HG03064 (cell line): ENCODE data around the gene RET.

Experiments
- ATAC-seq: cut with Tn5 transposase; IDR thresholded peaks from one replicate; pipeline ENCODE4 v1.9.1; 2021; ENCODE audit warnings: low read depth; ENCODE audit not compliant: unreplicated experiment

The RET gene

DNA sequence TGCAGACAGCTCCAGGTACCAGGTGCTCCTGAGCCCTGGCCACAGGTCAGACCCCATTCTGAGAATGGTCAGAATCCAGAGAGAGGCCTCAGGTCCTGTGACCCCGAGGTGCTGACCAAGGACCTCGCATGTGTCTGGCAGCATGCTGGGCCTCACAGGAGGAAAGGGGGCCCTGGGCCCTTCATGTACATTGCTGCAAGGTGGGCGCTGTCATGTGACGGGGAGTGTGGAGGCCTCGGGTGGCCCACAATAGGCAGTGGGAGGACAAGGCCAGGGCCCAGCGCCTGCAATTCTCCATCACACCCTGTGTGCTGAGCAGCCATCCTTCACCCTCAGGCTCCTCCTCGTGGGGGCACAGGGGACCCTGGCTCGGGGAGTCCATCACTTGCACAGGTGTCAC, 15.5 kb upstream of the RET start:
- ATAC-seq = no peak

DNA sequence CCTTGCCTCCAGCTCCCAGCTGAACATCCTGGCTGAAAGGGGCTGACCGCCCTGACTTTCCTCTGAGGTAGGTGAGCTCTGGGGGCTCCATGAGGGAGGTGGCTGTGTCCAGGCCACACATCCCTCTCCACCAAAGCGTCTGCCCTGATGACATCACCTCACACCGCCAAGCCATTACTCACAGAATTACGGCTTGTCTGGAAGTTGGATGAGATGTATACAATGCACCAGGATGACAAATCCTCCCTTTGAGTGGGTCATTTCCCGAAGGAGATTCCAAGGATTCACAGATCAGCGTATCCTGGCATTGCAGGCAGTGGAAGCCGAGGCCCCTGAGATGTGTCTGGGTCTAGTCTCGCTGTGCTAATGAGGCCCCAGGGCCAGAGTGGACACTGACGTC, 15.1 kb upstream of the RET start:
- no peak for ATAC-seq

DNA sequence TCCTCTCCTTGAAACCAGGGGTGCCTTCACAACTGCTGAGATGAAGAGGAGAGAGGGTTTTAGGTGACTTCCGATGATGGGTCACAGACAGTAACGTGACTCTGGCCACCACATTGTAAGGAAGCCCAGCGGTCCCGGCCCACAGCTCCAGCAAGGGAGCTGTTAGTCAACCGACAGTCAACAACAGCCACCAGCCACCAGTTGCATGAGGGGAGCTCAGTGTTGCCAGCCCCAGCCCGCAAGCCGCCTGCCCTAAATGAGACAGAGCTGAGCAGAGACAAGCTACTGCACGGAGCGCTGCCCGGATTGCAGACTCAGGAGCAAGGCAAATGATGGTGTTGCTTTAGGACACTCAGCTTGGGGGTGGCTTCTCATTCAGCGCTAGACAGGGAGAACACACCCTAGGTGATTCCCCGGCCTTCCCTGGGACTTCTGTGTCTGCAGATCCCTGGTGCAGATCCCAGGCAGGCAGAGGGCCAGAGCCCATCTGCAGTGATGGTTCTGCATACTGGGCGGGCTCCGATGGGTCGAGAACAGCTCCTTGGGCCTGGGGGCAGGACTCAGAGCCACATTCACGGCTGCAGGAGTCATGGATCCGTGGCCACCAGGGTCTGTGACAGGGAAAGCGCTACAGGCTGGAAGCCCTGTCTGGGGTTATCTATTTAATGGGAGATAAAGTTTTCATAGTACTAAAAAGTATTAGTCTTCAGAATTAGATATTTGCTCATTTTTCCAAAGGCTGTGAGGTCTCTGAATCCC, 14.3 kb upstream of the RET start:
- no peak for ATAC-seq

DNA sequence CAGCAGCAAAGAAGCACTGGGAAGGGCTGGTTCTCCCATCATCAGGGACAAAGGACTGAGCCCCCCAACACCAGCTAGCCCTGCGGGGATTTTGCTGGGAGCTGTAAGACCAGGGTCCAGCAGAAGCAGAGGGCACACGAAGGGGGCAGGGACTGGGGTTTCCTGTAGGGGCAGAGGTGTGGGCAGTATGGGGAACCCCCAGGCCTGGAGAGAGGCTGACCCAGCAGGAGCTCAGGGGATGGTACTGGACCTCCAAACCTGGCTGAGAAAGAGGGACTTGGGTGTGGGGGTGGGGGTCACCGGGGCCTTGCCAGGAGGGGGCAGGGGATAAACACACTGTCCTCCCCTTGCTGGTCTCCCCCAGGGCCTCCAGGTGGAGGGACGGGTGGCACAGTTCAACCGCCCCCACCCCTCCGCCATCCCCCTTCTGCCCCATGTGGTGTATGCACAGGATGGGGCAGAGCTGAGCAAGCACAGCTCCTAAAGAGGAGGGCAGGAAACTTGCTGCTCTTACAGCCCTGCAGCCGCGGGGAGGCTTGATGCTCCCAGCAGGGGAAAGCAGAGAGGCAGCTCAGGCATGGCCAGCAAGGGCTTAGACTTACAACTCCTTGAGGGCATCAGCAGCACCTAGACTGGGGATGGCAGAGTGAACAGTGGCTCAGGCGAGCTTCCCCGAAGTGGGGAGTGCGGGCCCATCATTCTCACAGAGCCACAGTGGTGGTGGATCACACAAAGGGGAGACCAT, 12.4 kb upstream of the RET start:
- ATAC-seq = no peak

DNA sequence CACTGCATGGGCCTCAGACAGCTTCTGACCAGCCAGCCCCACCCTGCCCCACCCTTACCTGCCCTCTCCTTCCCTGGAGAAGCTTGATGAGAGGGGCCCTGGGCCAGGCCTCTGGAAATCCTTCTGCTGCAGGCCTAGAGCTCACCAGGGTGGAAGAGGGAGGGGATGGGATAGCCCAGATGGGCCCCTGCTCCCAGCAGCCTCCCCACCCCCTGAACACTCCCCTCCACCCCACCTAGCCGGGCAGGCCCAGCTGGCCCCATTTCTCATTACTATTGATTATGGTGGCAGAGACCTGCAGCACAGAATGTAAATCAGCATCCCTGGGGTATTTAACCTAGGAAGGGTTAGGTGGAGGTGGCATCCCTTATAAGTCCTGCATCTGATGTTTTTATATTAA, 11.6 kb upstream of the RET start:
- ATAC-seq = no peak

DNA sequence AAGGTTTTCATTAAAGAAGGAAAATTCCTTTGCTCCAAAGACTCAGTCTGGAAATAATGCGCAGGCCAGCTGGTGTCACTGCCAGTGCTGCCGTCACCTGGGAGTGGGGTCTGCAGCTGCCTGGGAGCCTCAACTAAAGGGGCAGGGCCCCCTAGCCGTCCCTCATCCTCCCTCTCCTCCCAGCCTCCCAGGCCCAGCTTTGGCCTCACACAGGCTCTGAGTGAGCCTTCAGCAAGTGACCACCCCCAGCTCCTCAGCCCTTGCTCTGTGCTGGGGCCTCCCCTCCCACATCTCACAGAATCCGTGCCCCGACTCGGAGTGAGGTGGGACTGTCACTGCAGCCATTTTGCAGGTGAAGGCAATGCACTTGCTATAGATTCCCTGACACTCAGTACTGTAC, 11.1 kb upstream of the RET start:
- no peak for ATAC-seq

DNA sequence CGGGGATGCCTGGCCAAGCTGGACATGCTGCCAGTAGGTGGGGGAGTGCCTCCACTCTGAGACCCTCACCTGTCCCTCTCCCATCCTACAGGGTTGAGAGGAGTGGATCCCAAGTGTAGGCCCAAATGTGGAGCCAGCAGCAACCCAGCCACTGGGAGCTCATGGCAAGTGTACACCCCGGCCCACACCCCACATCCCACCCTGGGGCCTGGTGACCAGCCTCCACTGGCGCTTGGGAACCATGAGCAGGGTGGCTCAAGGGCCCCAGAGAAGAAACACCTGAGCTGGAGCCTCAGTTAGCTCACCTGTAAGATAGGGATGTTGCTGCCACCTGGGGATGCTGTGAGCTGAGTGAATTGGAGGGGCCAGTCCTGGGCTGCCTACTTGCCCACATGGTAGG, 10.4 kb upstream of the RET start:
- no peak for ATAC-seq

DNA sequence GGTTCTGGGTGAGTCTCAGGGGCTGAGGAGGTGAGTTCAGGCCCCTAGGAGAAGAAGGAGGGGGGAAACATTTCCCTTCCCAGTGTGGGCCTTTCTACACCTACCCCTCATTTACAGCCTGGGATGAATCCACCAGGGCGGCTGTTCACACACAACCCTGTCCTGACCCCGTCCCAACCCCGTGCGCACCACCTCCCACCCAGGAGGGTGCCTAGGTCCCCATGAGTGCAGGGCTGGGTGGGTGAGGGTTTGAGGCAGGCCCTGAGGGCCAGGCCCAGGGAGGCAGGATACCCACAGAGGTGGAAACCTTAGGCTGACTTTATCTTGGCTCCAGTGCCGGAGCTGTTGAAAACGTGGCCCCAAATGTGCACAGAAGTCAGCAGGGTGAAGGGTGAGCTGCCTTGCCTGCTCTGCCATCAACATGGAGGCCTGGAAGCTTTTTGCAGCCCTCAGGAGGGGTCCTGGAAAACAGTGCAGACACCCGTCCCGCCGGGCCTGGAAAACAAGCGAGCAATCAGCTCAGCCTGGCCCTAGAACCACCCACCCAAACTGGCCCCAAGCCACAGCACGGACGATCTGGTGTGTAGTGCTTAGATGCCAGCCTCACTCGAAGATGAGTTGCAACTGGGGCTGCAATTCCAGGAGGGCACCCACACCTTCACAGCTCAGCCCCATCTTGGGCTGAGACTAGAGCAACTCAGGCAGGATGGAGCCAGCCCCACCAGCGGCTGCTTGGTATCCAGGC, 9.3 kb upstream of the RET start:
- no peak for ATAC-seq

DNA sequence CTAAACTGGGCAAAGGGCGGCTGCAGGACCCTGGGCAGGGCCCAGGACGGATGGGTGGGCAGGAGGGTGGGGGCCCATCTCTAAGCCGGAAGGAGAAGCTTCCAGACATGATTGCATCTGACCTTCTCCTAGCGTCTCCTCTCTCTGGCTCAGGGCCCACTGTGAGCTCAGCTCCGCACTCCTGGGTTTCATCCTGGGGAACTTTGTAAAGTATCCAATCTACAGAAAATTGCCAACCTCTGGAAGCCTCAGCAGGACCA, 8.8 kb upstream of the RET start:
- ATAC-seq = no peak

DNA sequence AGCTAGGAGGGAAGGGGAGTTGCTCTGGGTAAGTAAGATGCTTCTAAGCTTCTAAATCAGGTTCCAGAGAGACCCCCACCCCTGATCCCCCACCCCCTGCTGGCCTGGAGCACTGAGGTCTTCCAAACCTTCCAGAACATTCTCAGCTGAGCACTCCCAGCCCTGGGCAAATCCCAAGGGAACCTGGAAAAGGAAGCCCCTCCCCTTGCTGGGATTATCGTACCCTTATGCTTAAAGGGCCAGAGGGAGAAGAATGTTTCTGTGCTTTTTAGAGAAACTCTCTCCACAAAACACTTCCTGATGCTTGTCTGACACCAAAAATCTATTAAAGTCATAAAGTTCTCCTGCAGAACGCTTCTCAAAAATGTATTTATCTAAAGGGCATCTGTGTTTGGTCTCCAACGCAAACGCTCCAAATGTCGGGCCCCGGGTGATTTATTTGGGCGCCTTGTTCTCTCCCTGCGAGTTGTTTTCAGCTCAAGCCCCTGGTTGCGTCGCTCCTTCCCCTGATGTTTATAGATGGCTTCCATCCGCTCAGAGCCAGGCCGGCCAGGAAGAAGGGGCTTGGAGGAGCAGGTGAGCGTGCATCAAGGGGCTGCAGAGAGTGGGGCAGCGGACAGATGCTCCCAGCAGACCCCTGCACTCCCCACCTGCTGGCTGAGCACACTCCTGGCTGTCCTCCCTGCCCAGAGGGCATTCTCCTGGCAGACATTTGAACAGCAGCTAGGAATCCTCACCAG, 8.2 kb upstream of the RET start:
- ATAC-seq = no peak

DNA sequence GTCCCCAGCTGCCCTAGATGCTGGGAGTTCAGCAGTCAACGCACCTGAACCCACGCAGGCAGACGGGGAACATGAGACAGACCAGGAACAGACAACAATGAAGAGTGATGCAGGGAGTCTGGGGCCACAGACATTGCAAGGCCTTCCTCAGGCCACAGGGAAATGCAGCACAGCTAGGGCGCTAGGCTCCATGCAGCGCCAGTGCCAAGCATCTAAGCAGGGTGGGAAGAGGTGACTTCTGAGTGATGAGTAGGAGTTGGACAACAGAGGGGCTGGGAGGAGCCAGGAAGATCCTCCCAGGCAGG, 7.7 kb upstream of the RET start:
- ATAC-seq = no peak

DNA sequence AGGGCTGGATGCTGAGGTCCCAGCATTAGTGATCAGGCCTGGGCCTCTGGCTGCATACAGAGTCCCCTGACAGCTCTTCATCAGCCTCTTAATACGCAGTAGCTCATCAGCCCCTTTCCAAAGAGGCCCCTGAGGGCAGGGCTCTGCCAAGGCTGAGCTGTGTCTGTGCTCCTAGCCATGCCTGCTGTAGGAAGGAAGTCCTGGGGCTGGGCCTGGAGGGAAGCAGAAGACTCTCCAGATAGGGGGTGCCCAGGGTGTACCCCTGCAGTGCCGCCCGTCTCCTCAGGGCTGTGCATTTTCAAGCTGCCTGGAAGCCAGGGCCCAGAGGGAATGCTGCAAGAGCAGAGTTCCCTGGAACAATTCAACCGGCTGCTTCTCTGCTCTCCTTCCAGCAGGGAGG, 7.3 kb upstream of the RET start:
- no peak for ATAC-seq

DNA sequence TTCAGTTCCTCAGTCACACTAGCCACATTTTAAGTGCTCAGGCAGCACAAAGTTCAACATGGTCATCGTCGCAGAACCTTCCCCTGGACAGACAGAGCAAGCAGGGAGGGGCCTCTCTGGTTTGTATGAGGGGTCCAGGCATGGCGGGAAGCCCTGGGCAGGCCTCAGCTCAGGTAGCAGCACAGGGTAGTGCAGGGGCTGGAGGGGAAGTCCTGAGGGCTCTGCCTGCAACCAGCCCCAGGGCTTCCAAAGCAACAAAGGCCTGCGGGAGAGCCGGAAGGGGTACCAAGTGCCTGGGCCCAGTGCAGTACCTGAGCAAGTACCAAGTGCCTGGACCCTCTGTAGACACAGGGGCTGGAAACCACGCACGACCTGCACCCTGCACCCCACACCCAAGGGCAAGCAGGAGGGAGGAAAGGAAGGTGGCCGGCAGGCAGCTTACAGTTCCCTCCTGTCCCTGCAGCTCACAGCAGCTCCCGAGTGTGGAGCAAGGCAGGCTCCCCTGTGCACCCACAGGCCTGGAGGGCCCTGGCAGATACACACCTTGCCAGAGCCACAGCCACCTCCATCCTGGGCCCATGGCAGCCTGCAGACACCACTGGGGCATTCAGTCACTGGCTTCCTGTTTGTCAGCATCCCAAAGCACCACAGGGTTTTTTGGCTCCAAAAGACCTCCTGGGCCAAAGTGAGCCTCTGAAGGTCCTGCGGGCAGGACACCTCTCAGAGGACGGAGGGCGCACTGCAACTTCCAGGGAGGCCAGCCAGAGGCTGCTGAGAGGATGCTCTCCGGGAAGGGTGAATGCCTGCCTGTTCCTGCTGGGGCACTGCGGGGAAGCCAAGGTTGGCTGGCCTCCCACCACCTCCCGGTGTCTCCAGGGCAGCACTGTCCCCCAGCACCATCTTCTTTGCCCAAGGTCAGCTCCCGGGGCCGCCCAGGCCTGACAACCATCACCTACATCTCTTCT, 6.5 kb upstream of the RET start:
- no peak for ATAC-seq

DNA sequence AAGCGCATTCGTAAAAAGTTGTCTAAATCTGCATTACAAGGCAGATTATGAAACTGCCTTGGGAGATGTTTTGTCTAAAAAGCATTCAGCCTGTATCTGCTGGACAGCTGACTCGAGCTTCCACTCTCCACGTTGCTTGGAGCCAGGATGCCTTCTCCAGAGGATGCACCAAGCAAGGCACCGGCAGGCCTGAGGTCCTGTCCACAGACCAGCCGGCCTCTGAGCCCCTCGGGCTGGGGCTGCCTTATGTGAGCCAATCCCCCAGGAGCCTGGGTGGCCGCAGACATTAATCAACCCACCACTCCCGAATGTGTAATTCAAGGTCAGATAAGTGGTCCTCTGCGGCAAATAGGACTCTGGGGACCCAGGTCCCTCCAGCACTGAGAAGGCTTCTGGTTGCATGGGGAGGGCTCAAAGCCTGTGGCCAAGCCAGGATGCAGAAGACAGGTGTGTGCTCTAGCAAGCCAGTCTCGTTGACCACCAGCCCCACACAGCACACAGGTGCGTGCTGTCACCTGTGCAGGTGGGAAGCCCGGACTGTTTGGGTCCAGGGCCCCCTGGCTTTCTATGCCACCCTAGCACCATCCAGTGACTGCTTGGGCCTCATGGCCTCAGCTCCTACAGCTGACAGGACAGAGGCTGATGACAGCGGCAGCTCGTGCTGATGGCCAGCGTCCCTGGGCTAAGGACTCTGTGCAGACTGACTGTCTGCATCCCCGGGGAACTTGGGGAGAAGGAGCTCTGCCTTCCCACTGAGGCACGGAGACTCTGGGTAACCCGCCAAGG, 4.8 kb upstream of the RET start:
- no peak for ATAC-seq

DNA sequence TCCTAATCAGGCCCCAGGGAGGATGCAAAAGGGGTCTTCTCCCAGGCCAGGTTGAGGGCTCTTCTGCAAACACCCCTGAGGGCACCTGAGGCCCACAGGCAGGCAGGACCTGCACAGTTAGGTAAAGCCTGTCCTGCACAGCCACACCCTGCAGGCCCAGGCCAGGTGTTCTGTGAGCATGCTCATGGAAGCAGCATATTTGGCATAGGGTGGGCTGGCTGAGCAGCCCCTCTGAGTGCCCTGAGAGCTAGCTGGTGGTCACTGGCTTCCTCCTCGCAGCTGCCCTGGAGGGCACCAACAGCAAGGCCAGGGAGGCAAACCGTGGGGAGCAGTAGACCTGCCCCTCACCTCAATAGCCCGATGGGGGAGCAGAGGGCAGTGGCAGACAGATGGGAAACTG, 3.7 kb upstream of the RET start:
- no peak for ATAC-seq

DNA sequence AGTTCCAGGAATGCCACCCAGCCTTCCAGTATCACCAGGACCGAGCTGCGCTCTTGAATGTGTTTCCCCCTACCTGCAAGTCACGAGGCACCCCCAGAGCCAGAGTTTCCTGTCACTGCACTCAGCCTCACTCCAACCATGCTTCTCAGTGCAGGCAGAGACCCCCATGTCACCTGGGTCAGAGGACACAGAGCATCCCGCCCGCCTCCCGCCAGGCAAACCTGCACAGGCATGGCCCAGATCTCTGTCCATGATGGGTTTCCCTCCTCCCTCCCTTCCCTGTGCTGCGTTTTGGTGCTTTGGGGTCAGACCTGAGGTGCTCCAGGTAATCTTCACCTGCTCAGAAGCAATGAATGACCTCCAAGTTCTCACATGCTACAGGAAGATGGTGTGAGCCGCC, 3.1 kb upstream of the RET start:
- ATAC-seq = no peak

DNA sequence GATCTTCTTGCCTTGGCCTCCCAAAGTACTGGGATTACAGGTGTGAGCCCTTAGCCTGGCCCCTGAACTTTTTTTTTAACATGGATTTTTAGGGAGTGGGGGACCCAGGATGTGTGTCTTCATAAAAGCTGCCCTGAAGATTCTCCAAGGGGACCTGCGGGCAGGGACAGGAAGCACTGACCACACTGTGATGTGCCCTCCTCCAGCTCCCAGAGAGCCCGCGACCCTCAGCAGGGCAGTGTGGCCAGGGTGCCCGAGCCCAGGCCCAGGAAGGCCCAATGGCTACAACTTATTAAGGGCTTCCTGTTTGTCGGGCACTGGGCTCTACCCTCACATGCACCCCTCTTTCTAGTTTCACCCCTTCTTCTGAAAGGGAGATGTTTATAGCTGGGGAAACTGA, 2.5 kb upstream of the RET start:
- no peak for ATAC-seq

DNA sequence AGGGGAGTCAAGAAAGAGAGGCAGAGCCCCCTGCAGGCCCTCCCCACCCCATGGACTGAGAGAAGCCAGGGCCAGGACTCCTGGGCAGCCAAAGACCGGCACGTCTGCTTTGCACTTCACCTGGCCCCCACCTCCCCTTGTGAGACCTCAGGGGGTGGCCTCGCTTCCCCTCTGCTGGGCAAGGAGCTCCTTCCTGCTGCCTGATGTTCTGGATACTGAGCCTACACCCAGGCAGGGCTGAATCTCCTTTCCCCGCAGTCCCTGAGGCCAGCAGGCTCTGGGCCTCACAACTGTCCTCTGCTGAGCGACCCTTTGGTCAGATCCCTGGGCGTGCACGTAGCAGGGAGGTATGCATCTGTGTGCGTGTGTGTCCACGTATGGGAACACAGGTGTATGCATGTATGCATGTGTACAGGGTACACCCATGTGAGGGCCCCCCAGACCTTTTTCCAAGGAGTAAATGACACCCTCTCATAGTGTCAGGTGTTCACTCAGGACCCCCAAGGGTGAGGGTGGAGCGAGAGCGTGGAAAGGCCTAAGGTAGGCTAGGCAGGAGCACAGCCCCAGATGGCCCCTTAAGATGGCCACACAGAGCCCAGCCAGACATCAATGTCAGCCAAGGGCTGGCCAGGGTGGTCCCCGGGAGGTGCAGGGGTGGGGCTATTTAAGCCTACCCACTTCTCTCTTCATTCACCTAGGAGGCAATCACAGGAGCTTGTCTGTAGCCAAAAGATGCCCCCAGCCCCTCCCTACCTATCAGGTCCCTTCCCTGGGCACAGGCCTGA, 1.9 kb upstream of the RET start:
- ATAC-seq = no peak

DNA sequence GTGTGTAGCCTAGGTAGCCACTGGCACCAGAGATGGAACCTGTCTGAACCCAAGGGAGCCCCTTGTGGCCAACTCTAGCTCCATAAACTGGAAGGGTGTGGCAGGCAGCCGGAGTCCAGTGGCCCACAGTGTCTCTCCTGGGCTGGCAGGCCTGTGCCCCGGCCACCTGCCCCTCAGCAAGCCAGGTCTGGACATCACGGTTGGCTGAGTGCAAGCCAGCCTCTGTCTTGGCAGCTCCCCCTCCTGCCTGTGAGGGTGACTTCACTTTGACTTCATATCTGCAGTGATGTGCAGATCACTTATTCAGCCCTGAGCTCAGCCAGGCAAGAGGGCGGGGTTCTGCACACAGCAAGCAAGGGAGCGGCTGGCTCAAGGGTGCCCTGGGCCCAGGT, 1.3 kb upstream of the RET start:
- ATAC-seq = no peak
